Muscle of back (tissue), 11 donors: ENCODE data around the gene CLPTM1. TPM values are rescaled to one million over a fixed set of nuclear protein-coding genes. Genes with fewer than 3 reads are reported as not detected.

Experiments used
- DNase-seq, 3 donors: peaks; one replicate each; pipeline versions ENCODE4 v3.0.0 to v3.0.0-alpha.2; 2013
- polyA plus RNA-seq, 10 donors: library from polyadenylated mRNA; unstranded; fragments of 120-200 nt; gene quantifications; one replicate each; pipeline ENCODE4 v1.2.1, GENCODE V29; 2013; ENCODE audit not compliant: insufficient read length in 10 of 10

CLPTM1 gene
- polyA plus RNA-seq, 10 donors: 45.6 to 58.2 (median 53.1) TPM

- no peak for DNase-seq
Measured at GRCh38 chr19:45003485-45003884, 48.3 kb downstream of the CLPTM1 start.

DNA sequence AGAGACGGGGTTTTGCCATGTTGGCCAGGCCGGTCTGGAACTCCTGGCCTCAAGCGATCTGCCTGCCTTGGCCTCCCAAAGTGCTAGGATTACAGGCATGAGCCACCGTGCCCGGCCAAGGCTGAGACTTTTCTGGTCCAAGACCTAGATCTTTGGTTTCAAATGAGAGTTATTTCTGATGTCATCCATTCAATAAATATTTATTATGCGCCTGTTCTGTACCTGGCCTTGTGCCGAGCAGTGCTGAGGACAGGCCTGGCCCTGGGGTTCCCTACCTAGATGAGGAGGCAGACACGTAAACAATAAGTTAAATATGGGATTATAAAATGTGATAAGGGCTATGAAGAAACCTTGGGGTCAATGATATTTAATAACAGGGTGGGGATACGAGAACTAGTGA is 50.6 kb downstream of the CLPTM1 start:
- no peak for DNase-seq

DNA sequence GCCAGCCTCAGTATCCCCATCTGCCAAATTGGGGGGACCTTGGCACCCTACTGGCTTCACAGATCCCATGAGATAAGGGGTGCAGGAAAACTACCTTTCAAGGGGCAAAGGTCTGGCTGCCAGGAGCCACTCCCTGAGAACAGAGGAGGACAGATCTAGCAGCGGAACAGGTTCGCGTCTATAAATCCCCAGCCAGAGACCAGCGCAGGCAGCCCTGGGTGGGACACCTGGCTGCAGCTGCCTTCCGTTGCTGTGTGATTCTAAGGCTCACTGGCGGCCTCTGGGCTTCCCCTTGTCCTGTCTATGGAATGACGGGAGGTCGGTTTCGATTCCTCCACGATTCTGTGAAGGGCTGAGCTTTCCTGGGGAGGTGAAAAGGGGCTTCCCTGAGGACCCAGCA is 53.4 kb downstream of the CLPTM1 start:
- no peak for DNase-seq

DNA sequence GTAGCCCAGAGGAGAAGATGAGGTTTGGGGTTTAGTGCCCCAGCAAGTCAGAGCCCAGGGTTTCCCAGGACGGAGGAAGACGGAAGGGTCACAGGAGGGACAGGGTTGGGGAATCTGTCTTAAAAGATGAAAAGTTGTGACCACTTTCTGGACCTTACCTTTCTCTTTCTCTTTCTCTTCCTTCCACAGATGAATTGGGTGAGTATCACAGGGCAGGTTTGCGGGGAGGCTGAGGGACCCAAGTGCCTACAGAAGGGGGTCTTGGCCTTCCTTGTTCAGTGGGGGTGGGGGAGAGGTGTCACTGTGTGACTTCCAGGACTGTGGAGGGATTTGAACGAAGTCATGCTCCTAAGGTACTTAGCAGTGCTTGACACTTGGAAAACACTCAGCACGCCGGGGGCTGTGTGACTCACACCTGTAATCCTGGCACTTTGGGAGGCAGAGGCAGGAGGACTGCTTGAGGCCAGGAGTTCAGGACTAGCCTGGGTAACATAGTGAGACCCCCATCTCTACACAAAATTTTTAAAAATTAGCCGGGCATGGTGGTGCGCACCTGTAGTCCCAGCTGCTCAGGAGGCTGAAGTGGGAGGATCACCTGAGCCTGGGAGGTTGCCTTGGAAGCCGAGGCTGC is 54.6 kb downstream of the CLPTM1 start:
- DNase-seq: no peak

DNA sequence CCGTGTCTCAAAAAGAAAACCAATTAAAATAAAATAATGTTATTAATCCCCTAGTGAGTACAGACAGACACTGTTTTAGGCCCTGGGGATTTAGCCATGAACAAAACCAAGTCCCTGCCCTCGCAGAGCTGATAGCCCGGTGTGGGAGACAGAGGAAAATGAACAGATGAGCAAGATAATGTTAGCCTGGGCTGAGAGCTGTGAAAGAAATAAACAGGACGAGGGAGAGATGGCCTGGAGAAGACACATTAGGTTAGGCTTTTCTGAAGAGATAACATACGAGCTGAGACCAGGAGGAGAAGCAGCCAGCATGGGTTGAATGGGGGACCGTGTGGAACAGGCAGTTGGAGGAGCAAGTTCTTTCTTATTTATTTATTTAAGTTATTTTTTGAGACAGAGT is 55.1 kb downstream of the CLPTM1 start:
- DNase-seq: no peak

DNA sequence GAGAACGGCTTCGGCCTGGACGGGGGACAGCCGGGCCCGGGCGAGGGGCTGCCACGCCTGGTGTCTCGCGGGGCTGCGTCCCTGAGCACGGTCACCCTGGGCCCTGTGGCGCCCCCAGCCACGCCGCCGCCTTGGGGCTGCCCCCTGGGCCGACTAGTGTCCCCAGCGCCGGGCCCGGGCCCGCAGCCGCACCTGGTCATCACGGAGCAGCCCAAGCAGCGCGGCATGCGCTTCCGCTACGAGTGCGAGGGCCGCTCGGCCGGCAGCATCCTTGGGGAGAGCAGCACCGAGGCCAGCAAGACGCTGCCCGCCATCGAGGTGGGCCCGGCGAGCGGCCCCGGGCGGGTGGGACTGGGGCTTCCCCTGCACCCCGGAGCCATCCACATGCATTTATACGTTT is 56.8 kb downstream of the CLPTM1 start:
- no peak for DNase-seq

GRCh38 chr19:45016388-45017314 is 61.5 kb downstream of the CLPTM1 start:
- peak; percentile 49 to 68 (median 54) for DNase-seq

GRCh38 chr19:45019187-45019586 is 64.0 kb downstream of the CLPTM1 start:
- no peak for DNase-seq

- DNase-seq: no peak
Measured at GRCh38 chr19:45020071-45020470, 64.9 kb downstream of the CLPTM1 start.

- no peak for DNase-seq
Measured at GRCh38 chr19:45021971-45022370, 66.8 kb downstream of the CLPTM1 start.

DNA sequence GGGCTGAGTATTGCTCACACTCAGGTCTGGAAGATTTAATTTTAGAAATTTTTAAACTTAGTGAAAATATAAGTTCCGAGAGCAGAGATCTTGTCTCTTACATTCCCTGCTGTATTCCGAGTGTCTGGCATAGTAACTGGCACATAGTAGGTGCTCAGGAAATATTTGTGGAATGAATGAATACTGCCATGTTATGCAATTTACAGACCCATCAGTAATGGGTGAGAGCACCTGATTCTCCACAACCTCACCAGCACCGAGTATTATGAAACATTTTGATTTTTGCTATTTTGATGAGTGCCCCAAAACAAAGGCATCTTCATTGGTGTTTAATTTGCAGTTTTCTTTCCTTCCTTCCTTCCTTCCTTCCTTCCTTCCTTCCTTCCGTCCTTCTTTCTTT is 67.9 kb downstream of the CLPTM1 start:
- DNase-seq: no peak

DNA sequence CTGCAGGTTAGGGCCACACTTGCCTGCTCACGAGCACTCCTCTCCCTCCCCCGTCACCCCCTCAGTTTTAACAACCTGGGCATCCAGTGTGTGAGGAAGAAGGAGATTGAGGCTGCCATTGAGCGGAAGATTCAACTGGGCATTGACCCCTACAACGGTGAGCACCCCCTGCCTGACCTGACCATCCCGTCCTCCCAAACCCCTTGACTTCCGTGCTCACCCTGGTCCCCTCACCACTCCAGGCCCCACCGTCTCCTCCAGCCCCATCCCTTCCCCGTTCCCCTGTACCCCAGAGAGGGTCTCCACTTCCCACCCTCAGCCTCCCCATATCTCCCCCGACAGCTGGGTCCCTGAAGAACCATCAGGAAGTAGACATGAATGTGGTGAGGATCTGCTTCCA is 70.1 kb downstream of the CLPTM1 start:
- no peak for DNase-seq

GRCh38 chr19:45027371-45027770 is 72.2 kb downstream of the CLPTM1 start:
- no peak for DNase-seq

GRCh38 chr19:45030825-45031224 is 75.6 kb downstream of the CLPTM1 start:
- no peak for DNase-seq

DNA sequence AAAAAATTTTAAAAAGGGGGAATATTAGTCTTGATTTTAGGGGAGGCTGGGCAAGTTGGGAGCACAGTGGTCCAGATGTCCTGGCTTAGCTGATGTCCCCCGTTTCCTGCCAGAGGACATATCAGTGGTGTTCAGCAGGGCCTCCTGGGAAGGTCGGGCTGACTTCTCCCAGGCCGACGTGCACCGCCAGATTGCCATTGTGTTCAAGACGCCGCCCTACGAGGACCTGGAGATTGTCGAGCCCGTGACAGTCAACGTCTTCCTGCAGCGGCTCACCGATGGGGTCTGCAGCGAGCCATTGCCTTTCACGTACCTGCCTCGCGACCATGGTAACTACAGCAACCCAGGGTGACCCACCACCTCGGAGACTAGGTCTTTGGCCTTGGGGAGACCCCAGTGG is 77.2 kb downstream of the CLPTM1 start:
- no peak for DNase-seq

- no peak for DNase-seq
Measured at GRCh38 chr19:45035755-45036154, 80.6 kb downstream of the CLPTM1 start.

DNA sequence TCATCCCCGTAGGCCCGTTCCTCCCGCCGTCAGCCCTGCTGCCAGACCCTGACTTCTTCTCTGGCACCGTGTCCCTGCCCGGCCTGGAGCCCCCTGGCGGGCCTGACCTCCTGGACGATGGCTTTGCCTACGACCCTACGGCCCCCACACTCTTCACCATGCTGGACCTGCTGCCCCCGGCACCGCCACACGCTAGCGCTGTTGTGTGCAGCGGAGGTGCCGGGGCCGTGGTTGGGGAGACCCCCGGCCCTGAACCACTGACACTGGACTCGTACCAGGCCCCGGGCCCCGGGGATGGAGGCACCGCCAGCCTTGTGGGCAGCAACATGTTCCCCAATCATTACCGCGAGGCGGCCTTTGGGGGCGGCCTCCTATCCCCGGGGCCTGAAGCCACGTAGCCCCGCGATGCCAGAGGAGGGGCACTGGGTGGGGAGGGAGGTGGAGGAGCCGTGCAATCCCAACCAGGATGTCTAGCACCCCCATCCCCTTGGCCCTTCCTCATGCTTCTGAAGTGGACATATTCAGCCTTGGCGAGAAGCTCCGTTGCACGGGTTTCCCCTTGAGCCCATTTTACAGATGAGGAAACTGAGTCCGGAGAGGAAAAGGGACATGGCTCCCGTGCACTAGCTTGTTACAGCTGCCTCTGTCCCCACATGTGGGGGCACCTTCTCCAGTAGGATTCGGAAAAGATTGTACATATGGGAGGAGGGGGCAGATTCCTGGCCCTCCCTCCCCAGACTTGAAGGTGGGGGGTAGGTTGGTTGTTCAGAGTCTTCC is 82.4 kb downstream of the CLPTM1 start:
- DNase-seq: no peak

DNA sequence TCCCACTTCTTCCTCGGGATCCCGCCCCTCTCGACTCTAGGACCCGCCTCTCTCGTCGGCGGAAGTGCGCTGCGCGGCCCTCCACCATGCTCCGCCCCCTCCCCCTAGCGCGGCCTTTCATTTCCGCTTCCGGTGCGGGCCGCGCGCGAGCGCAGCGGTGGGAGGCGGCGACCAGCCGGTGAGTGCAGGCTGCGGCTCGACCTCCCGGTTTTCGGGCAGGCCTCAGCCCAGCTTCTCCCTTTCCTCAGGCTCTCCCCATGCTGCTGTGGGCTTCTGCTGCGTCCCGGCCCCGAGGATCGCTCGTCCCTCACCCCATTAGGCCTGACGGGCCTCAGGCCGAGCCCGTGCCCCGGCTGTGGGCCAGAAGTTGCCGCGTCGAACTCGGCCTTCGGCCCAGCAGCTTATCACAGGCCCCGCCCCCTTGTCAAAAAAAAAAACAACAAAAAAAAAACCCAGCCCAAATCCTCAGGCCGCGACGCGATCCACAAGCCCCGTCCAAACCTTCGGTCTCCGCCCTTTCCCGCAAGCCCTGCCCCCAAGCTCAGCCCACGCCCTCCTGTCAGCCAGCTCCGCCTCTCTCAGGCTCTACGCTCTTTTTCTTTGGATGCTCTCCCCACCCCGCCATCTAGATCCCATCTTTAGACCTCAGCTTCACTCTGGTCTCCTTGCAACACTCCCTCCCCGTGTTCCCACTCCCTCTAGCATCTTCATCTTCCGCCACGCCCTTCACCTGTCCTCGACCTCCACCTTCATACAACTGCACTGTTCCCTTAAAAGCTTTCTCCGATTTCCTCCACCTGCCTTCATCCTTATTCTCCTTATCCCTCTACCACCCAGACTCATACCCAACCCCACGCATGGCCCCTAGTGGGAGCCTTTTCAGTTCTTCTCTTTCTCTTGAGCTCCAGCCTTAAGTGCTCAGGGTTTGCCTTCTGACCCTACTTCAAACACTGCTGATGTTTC is 84.0 kb downstream of the CLPTM1 start, which contains the start of gene CLASRP:
Gene CLASRP (plus strand): TSS at position 115 of the 963 bp plus-strand sequence. CDS start 1,168 bp downstream, outside the sequence.
- peak; percentile 89 to 97 (median 94) for DNase-seq

GRCh38 chr19:45040059-45040771 is 85.0 kb downstream of the CLPTM1 start:
- DNase-seq: no peak

DNA sequence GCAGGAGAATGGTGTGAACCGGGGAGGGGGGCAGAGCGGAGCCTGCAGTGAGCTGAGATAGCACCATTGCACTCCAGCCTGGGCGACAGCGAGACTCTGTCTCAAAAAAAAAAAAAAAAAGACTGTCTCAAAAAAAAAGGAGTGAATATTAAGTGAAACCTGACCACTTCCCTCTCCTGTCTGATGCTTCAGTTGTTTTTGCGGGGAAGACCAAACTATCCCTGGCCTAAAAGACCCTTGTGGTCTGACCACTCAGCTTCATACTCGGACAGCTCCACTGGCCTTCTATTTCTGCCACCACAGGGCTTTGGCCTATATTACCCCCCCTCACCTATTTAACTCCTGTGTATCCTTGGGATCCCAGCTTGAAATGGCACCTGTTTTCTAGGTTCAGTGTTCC is 85.9 kb downstream of the CLPTM1 start:
- DNase-seq: no peak
